NCI-H2171 (cell line): ENCODE results near the gene CIBAR2.

ENCODE experiments used
- DNase-seq: peaks from one replicate; lab custom pipeline; 2025; lab: John Stamatoyannopoulos, UW

CIBAR2 gene

DNA sequence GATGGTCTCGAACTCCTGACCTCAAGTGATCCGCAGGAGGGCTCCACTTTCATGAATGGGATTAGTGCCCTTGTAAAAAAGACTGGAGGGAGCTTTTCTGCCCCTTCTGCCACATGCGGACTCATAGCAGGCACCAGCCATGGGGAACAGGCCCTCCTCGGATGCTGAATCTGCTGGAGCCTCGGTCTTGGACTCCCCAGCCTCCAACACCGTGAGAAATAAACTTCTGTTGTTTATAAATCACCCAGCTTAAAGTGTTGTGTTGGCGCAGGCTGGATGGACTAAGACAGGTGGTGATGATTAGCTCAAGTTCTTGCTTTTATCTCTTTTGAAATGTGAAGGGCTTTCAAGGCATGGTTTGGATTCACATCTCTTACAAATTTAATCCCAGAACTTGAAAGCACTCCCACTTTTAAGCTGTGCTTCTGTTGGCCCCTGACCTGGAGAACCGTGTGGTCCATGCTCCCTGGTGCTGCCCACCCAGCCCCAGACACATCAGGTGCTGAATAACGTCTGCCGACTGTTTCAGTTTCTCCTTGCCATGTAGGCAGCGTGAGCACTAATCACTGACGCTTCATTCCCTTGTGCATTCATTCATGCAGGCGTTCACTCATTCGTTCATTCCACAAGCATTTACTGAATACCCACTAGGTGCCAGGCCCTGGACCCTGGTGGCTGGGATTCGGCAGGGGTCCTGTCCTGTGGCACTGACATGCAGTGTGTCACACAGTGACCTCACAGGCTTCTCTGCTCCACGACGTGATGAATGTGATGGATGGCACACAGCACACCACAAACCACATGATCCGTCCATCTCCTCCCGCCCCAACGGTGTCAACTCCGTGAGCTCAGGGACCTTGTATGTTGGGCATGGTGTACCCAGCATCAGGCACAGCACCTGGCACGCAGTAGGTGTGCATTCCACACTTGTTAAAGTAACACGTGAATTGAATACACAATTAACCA, 8.9 kb downstream of the CIBAR2 start:
- DNase-seq: no peak

DNA sequence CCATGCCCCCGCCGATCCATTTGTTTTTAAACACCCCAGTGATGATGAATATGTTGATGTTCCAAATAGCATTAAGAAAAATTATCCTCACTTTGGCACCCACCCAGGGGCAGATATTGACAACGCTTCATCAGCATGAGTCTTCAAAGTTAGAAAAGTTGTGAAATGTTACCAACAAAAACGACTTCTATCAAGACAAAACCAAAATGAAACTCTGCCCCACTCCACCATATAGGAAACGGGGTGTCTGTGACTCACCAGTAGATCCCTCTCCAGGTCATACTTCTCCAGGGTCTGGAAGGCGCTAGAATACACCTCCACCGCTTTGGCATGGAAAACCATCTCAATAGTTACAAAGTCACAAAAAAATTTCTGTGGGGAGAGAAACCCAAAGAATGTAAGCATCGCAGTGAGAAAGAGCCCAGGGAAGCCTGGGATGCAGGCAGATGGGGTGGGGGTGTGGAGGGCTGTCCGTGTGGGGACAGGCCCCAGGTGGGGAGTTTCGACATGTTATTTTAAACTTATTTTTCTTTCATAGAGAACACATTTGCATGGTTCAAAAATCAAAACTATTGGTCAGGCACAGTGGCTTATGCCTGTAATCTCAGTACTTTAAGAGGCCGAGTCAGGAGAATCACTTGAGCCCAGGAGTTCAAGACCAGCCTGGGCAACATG, 10.2 kb downstream of the CIBAR2 start:
- DNase-seq: no peak

DNA sequence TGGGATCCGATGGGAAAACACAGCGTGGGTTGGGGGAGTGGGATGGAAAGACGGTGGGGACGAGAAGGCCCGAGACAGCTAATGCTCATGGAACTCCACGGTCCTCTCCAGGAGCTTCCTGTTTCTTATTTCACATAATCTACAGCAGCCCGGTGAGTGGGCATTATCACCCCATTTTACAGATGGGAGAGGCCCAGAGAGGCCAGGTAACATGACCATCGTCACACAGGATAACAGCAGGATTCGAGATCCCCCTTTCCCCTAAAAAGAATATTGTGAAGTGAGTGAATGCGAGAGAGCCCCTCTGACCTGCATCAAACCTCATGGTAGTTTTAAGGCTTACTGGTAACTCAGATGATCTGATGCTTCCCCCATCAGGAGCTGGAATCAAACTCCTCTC, 12.0 kb downstream of the CIBAR2 start:
- DNase-seq: no peak

DNA sequence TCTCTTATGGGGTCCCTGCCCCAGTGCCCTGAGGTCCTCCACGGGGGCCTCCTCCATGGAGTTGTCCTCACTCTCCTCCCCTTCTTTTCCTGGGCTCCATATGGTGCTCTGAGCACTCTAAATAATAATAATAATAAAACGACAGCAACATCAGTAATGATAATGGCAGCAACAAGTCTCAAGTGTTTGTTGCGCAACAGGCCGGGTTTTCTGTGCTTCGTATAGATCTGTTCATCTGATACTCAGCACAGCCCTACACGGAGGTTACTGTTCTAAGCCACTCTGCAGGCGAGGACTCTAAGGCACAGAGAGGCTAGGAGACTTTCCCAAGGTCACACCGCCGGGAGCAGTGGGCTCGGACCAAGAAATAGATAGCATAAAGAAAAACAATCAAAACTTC, 13.7 kb downstream of the CIBAR2 start:
- no peak for DNase-seq

DNA sequence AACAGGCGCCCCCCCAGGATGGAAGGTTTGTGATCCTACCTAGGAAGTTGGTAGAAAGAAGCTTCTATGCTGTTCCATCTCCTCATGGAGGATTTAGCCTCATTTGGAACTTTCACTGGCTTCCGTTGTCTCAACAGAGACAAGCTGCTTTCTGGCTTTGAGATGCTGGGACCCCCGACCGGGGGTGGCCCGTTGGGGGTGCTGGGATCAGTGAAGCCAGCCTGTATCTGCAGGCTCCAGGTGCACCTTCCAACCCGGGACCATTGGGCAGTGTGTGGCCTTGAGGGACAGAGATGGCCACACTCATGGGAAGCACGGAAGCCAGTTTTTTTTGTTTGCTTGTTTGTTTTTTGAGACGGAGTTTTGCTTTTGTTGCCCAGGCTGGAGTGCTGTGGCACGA, 15.4 kb downstream of the CIBAR2 start:
- DNase-seq: no peak

DNA sequence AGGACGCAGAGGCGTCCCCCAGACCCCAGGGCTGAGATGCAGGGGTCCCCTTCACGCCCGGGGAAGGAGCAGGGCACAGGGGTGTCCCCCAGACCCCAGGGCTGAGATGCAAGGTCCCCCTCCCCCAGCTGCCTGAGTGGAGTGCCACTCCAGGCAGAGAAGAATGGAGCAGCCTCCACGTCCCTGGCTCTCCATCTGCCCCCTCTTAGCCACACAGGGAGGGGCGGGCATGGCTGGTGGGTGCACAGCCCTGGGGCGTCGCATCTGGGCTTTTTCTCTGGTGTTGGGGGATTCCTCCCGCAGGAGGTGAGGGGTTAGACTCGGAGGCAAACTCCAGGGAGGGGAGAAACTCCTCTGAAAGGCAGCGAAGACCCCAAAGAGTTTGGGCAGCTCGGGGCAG, 17.5 kb downstream of the CIBAR2 start:
- no peak for DNase-seq

DNA sequence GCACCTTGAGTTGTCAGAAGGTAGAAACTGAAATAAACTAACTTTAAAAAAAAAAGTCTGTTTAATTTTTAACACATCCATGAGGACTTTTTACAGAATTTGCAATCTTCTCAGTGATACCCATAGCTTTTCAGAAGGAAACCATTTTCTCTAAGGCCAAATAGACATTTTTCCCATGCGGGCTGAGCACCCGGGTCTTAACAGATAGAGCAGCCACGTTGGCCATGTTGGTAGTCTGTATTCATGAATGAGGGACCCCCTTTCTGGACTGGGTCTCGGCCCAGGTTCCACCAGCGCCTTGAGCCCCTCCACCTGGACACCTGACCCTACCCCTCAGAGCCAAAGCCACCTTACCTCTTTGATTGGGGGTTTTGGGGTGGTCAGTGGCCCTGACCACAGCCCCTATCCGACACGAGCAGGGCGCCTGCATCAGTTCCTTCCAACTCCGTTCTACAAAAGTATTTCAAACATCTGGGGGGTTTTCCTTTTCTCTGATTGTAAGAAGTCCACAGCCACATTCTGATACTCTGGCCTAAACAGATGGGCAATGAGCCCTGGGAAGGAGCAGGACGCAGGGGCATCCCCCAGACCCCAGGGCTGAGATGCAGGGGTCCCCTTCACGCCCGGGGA, 18.0 kb downstream of the CIBAR2 start:
- DNase-seq: no peak

DNA sequence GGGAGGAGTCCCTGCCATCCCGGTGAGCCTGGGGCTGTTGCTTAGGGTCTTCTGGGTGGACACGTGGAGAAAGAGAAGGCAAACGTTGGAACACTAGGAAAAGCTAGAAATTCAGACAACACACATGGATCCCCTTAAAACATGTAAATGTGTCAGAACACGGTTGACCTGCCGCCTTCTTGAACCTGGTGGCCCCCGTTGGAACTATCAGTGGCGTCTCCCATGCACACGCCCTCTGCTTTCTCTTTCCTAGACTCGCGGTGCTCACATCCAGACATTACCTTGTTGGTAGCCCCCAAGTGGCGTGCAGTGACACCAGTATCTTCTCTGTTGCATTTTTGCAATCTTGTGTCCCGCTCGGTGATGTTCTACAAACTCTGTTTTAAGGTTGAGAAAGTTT, 18.6 kb downstream of the CIBAR2 start:
- no peak for DNase-seq

DNA sequence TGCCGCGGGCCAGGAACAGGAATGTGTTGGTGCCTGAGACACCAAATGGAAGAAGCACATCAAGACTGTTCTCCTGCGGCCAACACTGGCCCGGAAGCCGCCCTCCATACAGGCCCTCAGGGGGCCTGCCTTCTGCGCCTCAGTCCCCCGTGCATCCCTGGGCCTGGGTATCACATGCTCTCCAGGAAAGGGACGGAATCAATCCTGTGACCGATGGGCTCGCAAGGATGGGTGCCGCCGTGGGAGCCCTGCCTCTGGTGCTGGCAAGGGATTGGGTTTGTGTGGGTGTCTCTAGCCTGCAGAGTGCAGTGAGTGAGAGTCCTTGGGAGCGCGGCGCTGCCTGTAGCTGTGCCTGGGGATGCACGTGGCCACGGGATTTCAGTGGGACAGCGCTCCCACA, 19.4 kb downstream of the CIBAR2 start:
- no peak for DNase-seq

DNA sequence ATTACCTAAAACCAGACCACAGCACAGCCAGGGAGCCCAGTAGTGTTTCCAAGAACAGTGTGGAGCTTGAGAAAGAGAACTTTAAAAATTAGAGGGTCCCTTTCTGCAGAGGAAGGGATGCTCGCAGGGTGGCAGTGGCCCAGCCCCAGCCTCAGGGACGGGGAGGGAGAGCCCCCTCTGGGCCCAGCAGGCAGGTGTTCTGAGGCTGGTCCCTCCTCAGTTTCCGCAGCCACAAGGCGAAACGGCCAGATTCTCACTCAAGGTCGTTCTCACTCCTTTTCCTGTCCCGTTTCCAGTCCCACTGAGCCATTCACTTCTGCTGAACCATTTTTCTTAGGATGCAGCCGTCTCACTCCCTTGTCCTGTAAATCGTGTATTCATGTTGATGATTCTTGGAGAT, 20.0 kb downstream of the CIBAR2 start:
- DNase-seq: no peak

DNA sequence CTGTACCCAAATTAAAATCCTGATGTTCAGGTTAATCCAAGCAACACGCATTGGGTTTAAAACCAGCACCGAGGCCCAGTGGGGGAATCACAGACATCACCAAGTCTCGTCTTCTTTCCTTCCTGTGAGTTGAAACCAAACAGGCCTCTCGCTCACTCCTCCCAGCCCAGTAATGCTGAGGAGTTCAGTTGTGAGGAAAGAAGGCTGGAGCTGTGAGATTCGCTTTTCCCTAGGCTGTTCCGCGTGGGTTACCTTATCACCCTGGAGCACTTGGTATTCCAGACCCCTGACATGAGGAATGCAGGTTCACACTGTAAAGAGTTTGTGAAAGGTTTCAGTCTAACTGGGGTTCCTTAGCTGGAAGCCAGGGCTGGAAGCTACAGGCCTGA, 20.8 kb downstream of the CIBAR2 start:
- DNase-seq: no peak

DNA sequence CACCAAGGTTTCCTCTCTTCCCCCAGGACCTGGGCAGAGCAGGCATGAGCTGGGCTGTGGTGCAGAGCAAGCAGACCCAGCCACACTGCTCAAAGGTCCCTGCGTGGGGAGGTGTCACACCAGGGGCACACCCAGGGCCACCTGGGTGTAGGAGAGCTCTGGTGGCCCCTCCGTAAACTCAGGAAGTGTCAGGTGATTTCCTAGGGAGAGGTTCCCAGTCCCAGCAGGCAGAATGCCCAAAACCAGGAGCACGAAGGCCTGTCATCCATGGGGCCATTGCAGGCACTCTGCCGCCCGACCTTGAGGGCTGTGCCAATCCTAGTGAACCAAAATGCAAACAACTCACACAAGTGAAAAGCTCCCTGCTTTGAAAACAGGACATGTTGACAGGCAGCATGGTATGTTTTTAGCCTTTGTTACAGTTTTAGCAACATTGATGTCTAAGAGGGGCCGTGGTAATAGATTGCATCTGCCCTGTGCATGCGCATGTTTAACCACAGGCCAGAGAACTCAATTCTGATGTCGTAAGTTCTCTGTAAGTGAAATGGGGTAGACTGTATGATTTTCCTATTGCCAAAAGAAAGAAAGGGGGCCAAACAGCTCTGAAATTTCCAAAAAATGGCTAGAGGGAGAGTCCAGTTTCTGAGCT, 21.3 kb downstream of the CIBAR2 start:
- no peak for DNase-seq

DNA sequence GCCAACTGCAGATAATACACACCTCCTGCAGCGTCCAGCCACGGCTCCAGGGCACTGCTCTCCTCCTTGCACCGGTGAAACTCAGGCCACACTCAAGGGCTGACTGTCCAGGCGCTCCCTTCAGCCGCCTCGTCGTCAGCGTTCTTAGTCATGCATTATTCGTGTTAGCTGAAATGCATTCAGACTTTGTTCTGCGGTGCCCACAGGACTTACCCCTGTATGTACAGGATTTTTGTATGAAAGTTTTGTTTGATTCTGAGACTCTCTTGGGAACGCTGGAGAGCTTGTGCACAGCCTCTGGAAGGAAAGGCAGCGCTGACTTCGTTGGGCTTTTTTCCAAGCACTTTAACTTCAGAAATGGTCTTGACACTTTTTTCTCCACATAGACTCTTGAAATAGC, 22.1 kb downstream of the CIBAR2 start:
- no peak for DNase-seq

DNA sequence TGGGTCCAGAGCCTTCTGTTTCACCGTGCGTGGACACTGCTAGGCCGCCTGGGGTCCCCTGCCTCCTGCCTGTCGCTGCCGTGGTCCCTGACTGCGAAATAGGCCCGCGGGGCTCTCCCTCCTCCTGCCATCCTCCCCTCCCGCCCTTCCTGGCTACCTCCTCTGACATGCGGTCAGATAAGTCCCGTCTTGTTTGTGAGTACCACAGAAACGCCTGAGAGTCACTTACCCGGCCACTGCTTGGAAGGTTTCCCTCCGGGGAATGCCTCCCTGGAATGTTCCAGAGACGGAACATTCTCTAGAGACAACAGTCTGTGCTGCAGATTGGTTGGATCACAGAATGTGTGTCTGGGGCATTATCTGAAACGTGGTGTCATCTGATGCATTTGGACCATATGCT, 22.7 kb downstream of the CIBAR2 start:
- no peak for DNase-seq

DNA sequence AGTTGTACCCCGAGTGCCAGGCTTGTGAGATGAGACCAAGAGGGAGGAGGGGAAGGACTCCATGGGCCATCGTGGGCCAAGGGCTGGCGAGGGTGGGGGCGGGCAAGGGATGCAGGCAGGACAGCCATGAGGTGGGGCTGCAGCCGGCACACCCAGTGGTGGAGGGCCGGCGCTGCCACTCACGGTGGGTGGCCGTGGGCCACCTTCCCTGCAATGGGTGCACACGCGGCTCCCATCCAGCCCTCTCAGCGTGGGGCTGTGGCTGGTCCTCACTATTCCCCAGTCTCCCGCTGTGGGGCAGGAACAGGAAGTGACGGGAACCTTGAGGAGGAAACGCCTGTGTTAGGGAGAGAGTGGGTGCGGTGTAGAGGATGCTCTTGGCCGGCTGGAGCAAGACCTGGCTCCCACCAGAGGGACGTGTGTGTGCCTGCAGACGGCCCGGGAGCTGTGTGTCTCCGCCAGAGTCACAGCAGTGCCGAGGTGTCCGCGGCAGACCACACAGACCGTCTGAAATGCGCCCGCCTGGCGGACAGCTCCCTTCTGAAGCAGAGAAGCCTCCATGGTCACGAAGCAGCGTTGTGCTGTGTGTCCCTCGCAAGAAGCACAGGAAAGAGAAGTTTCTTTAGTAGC, 23.6 kb downstream of the CIBAR2 start:
- no peak for DNase-seq

DNA sequence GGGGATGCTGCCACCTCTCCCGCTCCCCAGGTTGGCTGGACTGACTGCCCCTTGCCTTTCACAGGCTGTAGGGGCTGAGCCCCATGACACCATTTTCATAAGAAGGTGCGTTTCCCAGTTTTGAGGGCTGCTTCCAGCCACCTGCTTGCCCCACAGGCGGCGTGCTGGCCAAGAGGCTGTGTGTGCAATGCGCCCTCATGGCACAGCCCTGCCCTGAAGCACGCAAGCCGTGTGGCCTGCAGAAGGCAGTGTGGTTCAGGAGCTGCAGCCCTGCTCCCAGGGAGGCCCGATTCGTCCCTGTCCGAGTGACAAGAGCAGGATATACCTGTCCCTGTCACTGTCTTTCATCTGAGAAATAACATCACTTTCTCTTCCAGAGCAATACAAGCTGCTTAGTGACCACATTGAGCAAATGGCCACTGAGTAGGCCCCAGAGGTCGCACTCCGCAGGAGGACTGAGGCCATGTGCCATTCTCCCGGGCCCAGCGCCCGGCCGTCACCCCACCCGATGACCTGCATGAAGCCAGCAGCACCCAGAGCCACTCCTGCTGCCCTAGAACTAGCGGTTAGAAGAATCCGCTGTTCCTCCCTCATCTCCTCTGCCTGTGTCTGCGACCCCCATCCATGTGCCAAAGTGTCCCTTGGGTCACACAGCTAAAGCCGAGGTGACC, 24.2 kb downstream of the CIBAR2 start:
- DNase-seq: no peak

DNA sequence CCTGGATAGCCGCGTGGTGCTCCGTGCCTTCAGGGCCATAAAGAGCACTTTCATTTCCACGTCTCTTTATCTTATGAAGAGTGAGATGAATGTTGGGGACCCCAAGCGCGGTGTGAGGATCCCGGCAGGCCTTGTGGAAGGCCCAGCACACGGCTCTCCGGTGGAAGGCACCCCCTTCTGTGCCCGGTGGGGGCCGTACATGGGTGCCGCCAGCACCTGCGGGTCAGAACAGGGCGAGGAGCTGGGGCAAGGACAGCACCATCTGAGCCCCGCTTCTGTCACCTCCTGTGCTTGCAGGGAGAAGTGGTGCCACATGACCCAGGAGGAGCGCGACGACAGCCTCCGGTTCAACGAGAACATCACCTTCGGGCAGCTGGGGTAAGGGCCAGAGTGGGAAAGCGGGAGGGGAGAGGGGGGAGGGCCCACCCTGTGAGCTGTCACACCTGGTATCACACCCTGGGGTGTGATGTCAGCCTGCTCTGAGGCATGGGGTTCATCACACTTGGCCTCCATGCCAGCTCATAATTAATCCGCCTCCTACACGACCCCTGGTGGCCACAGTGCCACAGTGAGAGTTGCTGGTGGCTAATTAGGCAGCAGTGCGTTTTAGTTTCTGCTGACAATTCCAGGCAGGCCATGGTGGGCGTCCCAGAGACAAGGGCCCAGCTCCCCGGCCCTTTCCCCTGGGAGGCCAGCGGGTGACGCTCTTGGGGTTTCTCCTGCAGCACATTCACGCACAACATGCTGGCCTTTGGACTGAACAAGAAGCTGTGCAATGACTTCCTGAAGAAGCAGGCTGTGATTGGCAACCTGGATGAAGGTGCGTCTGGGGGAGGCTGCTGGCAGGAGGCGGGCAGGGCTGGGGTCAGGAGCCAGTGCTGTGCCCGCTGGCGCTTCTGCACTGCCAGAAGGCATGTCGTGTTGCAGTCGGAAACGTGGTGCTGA, 25.7 kb downstream of the CIBAR2 start:
- DNase-seq: peak; percentile 48

DNA sequence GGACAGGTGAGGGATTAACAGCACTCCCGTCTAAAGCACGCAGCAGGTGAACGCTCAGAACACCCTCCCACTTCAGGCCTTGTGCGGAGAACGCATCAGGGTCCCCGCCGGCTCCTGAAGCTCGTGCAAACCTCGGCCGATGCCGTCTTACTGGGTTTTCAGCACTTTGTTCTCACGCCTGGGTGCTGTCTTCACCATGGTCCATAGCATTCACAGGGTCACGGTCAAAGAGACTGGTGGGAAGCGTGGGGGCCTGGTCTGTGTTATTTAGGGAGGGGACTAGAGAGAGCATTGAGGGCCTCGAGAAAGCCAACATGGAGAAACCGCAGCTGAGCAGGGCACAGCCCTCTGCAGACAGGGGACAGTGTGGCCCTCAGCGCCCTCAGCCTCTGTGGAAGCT, 26.6 kb downstream of the CIBAR2 start:
- no peak for DNase-seq

DNA sequence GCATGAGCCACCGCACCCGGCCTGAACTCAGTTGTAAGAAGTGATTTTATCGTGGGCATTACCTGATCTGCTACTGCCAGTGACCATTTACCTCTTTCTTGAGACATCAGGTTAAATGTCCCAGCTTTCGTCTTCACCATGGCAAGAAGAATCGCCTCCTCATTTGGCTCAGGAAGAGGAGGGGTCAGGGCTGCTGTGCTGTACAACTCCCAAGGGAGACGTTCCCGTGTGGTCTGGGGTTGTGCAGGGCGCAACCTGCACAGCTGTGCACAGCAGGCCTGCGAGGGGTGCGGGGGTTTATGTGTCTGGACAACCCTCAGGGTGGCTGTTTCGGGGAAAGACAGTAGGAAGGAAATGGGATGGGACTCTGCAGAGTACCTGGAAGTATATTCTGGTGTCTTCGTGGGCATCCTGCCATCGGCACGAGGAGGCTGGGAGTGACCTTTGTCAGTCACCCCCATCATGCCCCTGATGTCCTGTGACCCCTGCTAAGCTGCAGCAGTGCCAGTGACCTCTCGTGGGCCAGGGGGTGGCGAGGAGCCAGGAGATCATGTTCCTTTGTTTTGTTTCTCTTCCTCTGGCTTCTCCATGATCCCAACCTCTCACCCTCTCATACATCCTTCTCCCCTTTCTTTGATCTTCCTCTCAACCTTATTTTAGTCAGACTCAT, 27.3 kb downstream of the CIBAR2 start:
- DNase-seq: no peak
